Stimulated activated naive CD8-positive, alpha-beta T cell treated with anti-CD3 and anti-CD28 coated beads, Interleukin-15, amount 100 ng/mL, for 72 hours (primary cell): ENCODE data around the gene IFT122.
"Not testable (repeated sequence)": the region's sequence is repeated elsewhere in the genome, so short reads cannot be mapped to it uniquely, and the experiment has no call there.

Experiments
- ATAC-seq: fragments of 150-1000 bp; cut with Tn5 transposase; 2 replicates; pipeline ENCODE4 v1.10.0; 2021; ENCODE audit warnings: mild to moderate bottlenecking, moderate library complexity
- DNase-seq, 2 donors: peaks; one replicate each; pipeline ENCODE4 v3.0.0; 2021 to 2022
- H3K27ac Mint-ChIP-seq, 2 donors: one replicate each; pipeline ENCODE4 v1.8.0; 2022; ENCODE audit warnings: mild to moderate bottlenecking in 2 of 2, mixed read lengths in 2 of 2, moderate library complexity in 2 of 2
- H3K27me3 Mint-ChIP-seq: one replicate; pipeline ENCODE4 v1.8.0; 2022; ENCODE audit warnings: mixed read lengths
- H3K4me1 Mint-ChIP-seq: one replicate; pipeline ENCODE4 v1.8.0; 2022; ENCODE audit warnings: mild to moderate bottlenecking, mixed read lengths
- H3K4me3 Mint-ChIP-seq, 2 donors: one replicate each; pipeline ENCODE4 v1.8.0; 2022; ENCODE audit warnings: mild to moderate bottlenecking in 2 of 2, mixed read lengths in 2 of 2, moderate library complexity in 1 of 2
- H3K9me3 Mint-ChIP-seq, 2 donors: one replicate each; pipeline ENCODE4 v1.8.0; 2022; ENCODE audit warnings: mixed read lengths in 2 of 2

IFT122 gene

GRCh38 chr3:129534428-129535027, 94.5 kb downstream of the IFT122 start:
- Mint-ChIP-seq H3K27me3 (no peaks in the 10 kb centered on the region), H3K27ac (no peak overlapping the region), H3K9me3 (no peaks in the 10 kb centered on the region), H3K4me1 (peaks cover 5% of the 10 kb centered on the region), H3K4me3 (no peak overlapping the region)
- no peak for ATAC-seq
- no peak for DNase-seq

- DNase-seq: no peak
- Mint-ChIP-seq H3K4me1 (peaks cover 5% of the 10 kb centered on the region), H3K27ac (no peak overlapping the region), H3K4me3 (no peak overlapping the region), H3K9me3 (no peaks in the 10 kb centered on the region), H3K27me3 (no peaks in the 10 kb centered on the region)
- no peak for ATAC-seq
Observed at GRCh38 chr3:129535075-129535474, 95.1 kb downstream of the IFT122 start.

GRCh38 chr3:129536374-129536667, 96.3 kb downstream of the IFT122 start:
- H3K4me1 Mint-ChIP-seq: peaks cover 5% of the 10 kb centered on the region
- no peak overlapping the region for H3K27ac Mint-ChIP-seq
- ATAC-seq (no peak), DNase-seq (no peak)
- no peak overlapping the region for H3K4me3 Mint-ChIP-seq
- H3K9me3 Mint-ChIP-seq: no peaks in the 10 kb centered on the region
- no peaks in the 10 kb centered on the region for H3K27me3 Mint-ChIP-seq

GRCh38 chr3:129536804-129537203, 96.8 kb downstream of the IFT122 start:
- H3K27me3 Mint-ChIP-seq: no peaks in the 10 kb centered on the region
- no peak overlapping the region for H3K4me3 Mint-ChIP-seq
- no peaks in the 10 kb centered on the region for H3K9me3 Mint-ChIP-seq
- H3K27ac Mint-ChIP-seq: no peak overlapping the region
- DNase-seq: no peak
- peaks cover 5% of the 10 kb centered on the region for H3K4me1 Mint-ChIP-seq
- ATAC-seq: no peak

GRCh38 chr3:129539206-129539605, 99.2 kb downstream of the IFT122 start:
- no peak overlapping the region for H3K27ac Mint-ChIP-seq
- ATAC-seq (no peak), DNase-seq (no peak)
- peaks cover 5% of the 10 kb centered on the region for H3K4me1 Mint-ChIP-seq
- no peak overlapping the region for H3K4me3 Mint-ChIP-seq
- no peaks in the 10 kb centered on the region for H3K9me3 Mint-ChIP-seq
- no peaks in the 10 kb centered on the region for H3K27me3 Mint-ChIP-seq

- ATAC-seq (no peak), DNase-seq (no peak)
- no peaks in the 10 kb centered on the region for H3K27me3 Mint-ChIP-seq
- H3K9me3 Mint-ChIP-seq: no peaks in the 10 kb centered on the region
- no peaks in the 10 kb centered on the region for H3K4me1 Mint-ChIP-seq
- H3K27ac Mint-ChIP-seq: no peak overlapping the region
- H3K4me3 Mint-ChIP-seq: no peak overlapping the region
Observed at GRCh38 chr3:129540776-129541516, 100.9 kb downstream of the IFT122 start.

GRCh38 chr3:129542747-129543146, 102.7 kb downstream of the IFT122 start:
- no peak overlapping the region for H3K27ac Mint-ChIP-seq
- H3K4me1 Mint-ChIP-seq: no peaks in the 10 kb centered on the region
- no peaks in the 10 kb centered on the region for H3K27me3 Mint-ChIP-seq
- no peaks in the 10 kb centered on the region for H3K9me3 Mint-ChIP-seq
- ATAC-seq: no peak
- DNase-seq: no peak
- H3K4me3 Mint-ChIP-seq: no peak overlapping the region

GRCh38 chr3:129543156-129543790, 103.2 kb downstream of the IFT122 start, which contains the start of gene H1-8:
TSS of gene H1-8 (plus strand) at chr3:129543175. CDS start at chr3:129543219, 44 bp downstream.
- ATAC-seq: no peak
- peak within 1 kb of the TSS in 1 of 2 donors; percentile 35 for H3K27ac Mint-ChIP-seq
- H3K4me1 Mint-ChIP-seq: no peaks in the 10 kb centered on the region
- no peak for DNase-seq
- no peaks in the 10 kb centered on the region for H3K27me3 Mint-ChIP-seq
- H3K9me3 Mint-ChIP-seq: no peaks in the 10 kb centered on the region
- no peak within 1 kb of the TSS for H3K4me3 Mint-ChIP-seq

- Mint-ChIP-seq H3K4me1 (no peaks in the 10 kb centered on the region), H3K9me3 (no peaks in the 10 kb centered on the region), H3K27me3 (no peaks in the 10 kb centered on the region), H3K4me3 (no peak overlapping the region), H3K27ac (peak overlapping the region in 1 of 2 donors; percentile 35)
- no peak for ATAC-seq
- DNase-seq: no peak
Observed at GRCh38 chr3:129543999-129544398, 104.0 kb downstream of the IFT122 start.

- not testable (repeated sequence) for H3K27me3 Mint-ChIP-seq, H3K4me3 Mint-ChIP-seq, ATAC-seq, H3K27ac Mint-ChIP-seq, H3K9me3 Mint-ChIP-seq, DNase-seq, H3K4me1 Mint-ChIP-seq
Observed at GRCh38 chr3:129545951-129546350, 105.9 kb downstream of the IFT122 start.

- H3K9me3 Mint-ChIP-seq: no peaks in the 10 kb centered on the region
- H3K4me1 Mint-ChIP-seq: no peaks in the 10 kb centered on the region
- no peak overlapping the region for H3K27ac Mint-ChIP-seq
- peak; percentile 24 for ATAC-seq
- H3K27me3 Mint-ChIP-seq: no peaks in the 10 kb centered on the region
- no peak overlapping the region for H3K4me3 Mint-ChIP-seq
- no peak for DNase-seq
Observed at GRCh38 chr3:129547241-129547640, 107.2 kb downstream of the IFT122 start.

- DNase-seq: no peak
- Mint-ChIP-seq H3K27ac (no peak overlapping the region), H3K4me1 (peaks cover 5% of the 10 kb centered on the region), H3K9me3 (no peaks in the 10 kb centered on the region), H3K27me3 (peaks cover 10% of the 10 kb centered on the region), H3K4me3 (no peak overlapping the region)
- no peak for ATAC-seq
Observed at GRCh38 chr3:129548104-129548965, 108.3 kb downstream of the IFT122 start.

GRCh38 chr3:129549006-129549800, 109.2 kb downstream of the IFT122 start:
- no peaks in the 10 kb centered on the region for H3K9me3 Mint-ChIP-seq
- no peak overlapping the region for H3K4me3 Mint-ChIP-seq
- DNase-seq (no peak), ATAC-seq (no peak)
- H3K27ac Mint-ChIP-seq: peak overlapping the region in 1 of 2 donors; percentile 42
- H3K4me1 Mint-ChIP-seq: peaks cover 8% of the 10 kb centered on the region
- peaks cover 13% of the 10 kb centered on the region for H3K27me3 Mint-ChIP-seq

GRCh38 chr3:129549805-129550204, 109.8 kb downstream of the IFT122 start:
- Mint-ChIP-seq H3K27me3 (peaks cover 19% of the 10 kb centered on the region), H3K27ac (no peak overlapping the region), H3K4me3 (no peak overlapping the region), H3K9me3 (no peaks in the 10 kb centered on the region), H3K4me1 (peaks cover 12% of the 10 kb centered on the region)
- ATAC-seq: no peak
- no peak for DNase-seq
